ENCODE results near the gene CAMK1. TPM values are rescaled to one million over a fixed set of nuclear protein-coding genes. Genes with fewer than 3 reads are reported as not detected.
A peak's percentile ranks its signal among the peaks of the same experiment; 100 is the strongest.

The CAMK1 gene
- total and polyA plus RNA-seq, 9 of the 15 experiments (the other 6 are each of a cell fraction or from before 2014, with no cell fraction given) = 0.23 to 10.7 (median 6.0) TPM

DNA sequence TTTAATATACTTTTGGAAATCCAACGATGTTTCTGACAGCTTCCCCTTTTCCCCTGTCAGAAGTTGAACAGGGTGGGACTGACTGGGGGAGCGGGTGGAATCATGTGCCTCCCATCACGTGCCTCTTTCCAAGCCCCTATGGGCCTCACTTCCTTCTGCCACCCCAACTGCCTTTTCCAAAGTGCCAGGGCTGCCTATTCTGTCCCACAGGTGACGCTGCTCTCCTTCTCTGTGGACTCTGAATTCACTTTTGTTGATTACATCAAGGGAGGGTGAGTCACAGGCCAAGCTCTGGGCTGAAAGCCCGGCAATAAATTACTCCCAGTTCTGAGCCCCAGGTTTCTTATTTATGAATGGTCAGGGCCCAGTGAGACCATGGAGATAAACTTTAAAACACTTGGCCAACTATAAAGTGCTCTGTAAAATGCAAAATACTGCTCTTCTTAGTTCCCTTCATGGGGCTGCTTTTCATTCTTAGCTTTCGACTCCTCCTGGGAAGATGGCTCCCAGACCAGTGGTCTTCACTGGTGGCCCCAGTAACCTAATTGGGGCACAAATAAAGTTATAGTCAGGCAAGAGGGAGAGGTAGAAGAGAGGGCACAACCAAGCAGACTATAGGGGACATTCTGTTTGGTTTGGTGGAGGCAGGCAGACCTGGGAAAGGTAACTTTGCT is 53.8 kb downstream of the CAMK1 start (continued):
- TF ChIP-seq E2F1 (CRISPR knock-in tag; IDR thresholded peaks at IDR 0.05) = peak; percentile 32; the same call in 1 of the 2 replicates
- 0 out of 2 replicates have a peak, but pooled peaks have one; percentile 17 for TF ChIP-seq CREB3 (tag; conservative IDR thresholded peaks at IDR 0.05; ENCODE audit: low read depth)
- no peak for TF ChIP-seq ZFP1 (CRISPR knock-in tag; IDR thresholded peaks at IDR 0.05)
- TF ChIP-seq ASH1L (IDR thresholded peaks at IDR 0.05; ENCODE audit: borderline replicate concordance, low read depth, partially characterized antibody) = no peak
- no peak for TF ChIP-seq STAT5B (CRISPR knock-in tag; IDR thresholded peaks at IDR 0.05)
- no peak for TF ChIP-seq PTTG1 (tag; IDR thresholded peaks at IDR 0.05; ENCODE audit: low read depth)
- 0 out of 2 replicates have a peak, but pooled peaks have one; percentile 34 for TF ChIP-seq ZBTB40 (IDR thresholded peaks at IDR 0.05)
- TF ChIP-seq ZBTB40 (CRISPR knock-in tag; IDR thresholded peaks at IDR 0.05) = no peak
- TF ChIP-seq HINFP (tag; conservative IDR thresholded peaks at IDR 0.05; ENCODE audit: low read depth) = no peak
- TF ChIP-seq ZNF830 (CRISPR knock-in tag; IDR thresholded peaks at IDR 0.05) = no peak
- TF ChIP-seq THAP12 (CRISPR knock-in tag; IDR thresholded peaks at IDR 0.05) = no peak
